NCI-H2171 treated with DMSO at 0.1 percent for 48 hours (cell line): ENCODE measurements around the gene DEFB129.
A peak's percentile ranks its signal among the peaks of the same experiment; 100 is the strongest.
"Not testable (repeated sequence)": the region's sequence is repeated elsewhere in the genome, so short reads cannot be mapped to it uniquely, and the experiment has no call there.

Experiments
- DNase-seq: peaks from one replicate; lab custom pipeline; 2025; lab: John Stamatoyannopoulos, UW

Gene DEFB129

DNA sequence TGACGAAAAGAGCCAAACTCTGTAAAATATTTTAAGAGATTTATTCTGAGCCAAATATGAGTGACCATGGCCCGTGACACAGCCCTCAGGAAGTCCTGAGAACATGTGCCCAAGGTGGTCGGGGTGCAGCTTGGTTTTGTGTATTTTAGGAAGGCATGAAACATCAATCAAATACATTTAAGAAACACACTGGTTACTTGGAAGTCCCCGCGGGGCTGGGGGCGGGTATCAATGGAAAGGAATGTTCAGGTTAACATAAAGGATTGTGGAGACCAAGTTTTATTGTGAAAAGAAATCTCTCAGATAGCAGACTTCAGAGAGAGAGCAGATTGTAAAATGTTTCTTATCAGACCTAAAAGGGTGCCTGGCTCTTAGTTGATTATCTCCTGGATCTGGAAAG, 26.4 kb downstream of the DEFB129 start:
- DNase-seq, result not testable (repeated sequence)

DNA sequence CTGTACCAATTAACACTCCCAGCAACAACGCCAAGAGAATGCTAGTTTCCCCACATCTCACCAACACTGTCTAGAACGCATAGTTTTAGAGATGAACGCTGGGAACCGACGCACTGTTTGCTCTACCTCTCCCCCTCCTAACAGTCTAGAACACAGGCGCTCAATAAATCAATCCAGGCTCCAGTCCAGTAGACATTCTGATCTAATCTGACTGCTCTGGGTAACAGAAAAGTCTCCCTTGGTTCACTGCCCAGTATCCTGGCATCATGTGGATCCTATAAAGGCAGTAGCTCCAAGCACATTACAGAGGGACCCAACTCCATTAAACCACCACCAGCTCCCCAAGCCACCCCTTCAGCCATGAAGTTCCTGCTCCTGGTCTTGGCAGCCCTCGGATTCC, 30.4 kb downstream of the DEFB129 start, which contains the start of gene DEFB132:
TSS of gene DEFB132 (plus strand) at position 306 of the 400 bp plus-strand sequence. CDS start at position 361, 55 bp downstream.
- no peak for DNase-seq

DNA sequence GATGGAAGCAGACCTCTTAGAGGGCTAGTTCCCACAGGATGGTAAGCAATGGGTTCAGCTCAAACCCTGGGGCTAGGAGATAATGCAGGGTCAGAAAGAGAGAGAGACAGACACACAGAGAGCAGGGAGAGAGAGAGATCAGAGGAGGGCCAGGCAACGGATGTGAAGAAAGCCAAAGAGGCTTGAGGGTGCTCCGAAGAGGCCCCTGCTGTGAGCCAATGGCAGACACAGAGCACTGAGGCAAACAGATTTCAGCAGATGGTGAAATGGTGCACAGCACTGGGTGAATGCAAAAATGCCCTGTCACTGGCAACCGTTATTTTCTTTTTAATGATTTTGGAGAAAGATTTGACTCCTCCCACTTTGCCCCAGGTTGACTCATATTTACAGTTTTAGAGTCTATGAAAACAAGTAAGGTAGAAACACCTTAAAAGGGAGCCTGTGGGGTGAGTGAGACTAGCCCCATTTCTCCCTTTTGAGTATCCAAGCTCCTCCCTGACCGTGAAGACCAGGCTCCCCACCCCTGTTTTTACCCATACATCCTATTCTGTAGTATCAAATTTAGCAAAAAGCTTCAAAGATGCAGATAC, 31.3 kb downstream of the DEFB129 start:
- DNase-seq, result no peak

DNA sequence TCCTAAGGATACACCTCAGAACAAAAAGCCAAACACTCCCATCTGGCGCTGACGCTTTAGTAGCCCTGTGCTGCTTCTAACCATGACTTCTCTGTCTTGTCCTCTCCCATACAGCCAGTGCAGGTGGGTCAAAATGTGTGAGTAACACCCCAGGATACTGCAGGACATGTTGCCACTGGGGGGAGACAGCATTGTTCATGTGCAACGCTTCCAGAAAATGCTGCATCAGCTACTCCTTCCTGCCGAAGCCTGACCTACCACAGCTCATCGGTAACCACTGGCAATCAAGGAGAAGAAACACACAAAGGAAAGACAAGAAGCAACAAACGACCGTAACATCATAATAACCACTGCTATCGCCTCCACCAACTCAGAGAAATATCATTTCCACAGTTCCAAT, 31.9 kb downstream of the DEFB129 start:
- no peak for DNase-seq

DNA sequence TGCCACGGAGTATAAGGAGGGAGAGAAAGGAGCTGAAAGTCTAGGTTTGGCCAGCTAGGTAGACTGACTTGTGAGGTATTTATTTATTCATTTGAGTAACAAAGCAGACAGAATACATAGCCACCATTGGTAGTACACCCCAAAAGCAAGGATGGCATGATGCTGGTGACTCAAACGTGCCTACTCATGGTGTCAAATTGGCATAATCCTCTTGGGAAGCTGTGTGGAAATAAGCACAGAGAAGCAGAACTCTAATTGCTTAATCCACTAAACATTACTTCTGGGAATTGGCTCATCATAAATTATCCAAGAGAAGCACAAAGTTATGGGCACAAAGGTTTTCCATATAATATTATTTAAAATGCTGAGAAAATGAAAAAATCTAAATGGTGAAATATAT, 32.9 kb downstream of the DEFB129 start:
- DNase-seq, result no peak

DNA sequence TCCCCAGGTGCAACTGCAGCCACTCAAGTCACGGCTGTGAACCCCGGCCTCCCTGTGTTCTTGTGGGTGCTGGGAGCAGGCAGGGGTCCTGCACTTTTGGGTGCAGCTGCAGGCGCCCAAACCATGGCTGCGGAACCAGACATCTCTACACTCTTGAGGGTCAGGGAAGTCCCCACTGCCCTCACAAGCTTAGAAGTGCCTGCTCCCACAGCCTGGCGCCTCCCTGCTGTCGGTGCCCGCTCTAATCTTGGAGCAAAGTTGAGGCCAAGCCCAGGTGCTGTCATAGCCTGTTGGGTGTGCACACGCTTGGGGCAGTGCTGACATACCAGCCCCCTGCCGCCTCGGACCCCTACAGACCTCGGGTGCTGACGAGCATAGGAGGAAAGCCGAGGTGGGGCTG, 36.6 kb downstream of the DEFB129 start:
- no peak for DNase-seq

DNA sequence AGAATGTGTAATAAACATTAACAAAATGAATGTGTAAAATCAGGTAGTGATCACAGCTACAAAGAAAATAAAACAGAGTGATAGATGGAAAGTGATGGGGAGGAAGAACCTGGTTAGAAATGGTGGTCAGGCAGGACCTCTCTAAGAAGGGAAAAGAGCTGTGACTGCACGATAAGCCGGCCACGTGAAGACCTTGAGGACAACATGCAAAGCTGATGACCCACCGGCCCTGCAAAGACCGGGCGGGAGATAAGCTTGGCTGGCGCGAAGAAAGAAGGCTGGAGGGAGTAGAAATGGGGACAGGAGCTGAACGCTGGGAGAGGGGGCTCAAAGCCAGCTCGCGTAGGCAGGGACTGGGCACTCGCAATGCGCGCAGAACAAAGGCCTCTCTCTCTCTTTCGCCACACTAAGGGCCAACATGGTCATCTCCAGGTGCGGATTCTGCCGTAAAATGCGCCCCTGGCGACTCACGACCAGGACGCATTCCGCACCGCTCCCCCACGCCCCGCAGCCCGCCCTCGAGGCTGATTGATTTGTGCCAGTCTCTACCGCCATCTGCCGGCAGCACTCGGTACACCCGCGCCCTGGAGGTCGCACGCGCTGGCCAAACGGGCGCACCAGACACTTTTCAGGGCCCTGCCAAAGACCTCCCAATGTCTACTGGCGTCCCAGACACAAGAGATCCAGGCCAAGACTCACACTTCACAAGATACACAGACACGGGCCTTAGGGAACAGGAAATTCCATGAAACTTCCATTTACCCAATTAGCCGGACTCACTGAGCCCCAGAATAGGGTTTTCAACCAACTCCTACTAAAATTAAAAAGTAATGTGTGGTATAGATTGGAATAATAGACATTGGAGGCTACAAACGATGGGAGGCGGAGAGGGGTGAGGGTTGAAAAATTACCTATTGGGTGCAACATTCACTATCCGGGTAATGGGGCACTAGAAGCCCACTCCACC, 39.8 kb downstream of the DEFB129 start:
- peak; percentile 90 for DNase-seq

DNA sequence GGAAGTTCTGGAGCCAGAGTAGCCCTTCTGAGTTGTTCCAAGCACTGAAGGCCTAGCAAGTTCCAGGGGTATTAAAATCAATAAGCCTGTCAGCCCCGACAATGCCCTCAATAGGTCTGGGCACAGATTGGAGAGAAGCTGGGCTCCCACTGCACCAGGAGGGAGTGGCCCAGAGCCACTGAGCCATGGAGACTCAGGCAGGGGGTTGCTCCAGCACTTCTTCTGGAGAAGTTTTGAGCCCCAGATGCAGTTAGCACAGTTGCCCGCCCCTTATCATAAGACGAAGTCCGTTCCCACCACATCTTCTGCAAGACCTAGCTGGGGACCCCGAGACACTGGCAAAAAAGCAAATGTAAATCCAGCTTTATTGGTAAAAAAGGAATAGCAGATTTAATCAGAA, 43.5 kb downstream of the DEFB129 start:
- no peak for DNase-seq

DNA sequence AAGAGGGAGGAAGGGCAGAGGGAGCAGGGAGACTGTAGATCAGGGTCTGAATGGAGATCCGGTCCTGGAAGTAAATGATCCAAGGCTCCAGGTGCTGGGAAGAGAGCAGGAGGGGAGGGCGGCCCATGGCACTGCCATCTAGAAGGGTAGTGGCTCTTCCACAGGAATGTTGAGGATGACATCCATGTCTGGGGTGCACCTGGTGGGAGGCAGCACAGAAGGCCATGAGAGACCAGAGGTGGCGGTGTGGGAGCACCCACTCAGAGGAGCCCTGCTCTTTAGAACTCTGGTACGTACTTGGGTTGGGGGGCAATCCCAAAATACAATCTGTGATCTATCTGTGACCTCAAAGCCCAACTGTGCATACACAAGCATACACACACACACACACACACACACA, 44.0 kb downstream of the DEFB129 start:
- DNase-seq, result no peak

DNA sequence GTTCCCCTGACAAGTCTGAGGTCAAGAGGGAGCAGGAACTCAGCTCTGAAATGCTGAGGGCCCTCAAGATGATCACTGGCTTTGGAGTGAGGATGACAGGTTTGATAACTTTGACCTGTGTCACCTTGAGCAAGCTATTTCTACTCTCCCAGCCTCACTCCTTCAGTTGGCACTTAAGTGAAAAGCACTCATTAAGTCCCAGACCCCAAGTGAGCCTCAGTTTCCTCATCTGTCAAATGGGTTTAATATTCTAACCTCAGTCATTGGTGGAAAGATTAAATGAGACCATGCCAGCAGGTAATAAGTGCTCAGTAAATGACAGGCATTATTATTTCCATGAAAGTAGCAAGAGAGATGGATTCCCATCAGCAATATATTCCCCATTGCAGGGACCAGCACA, 44.5 kb downstream of the DEFB129 start:
- DNase-seq, result no peak

DNA sequence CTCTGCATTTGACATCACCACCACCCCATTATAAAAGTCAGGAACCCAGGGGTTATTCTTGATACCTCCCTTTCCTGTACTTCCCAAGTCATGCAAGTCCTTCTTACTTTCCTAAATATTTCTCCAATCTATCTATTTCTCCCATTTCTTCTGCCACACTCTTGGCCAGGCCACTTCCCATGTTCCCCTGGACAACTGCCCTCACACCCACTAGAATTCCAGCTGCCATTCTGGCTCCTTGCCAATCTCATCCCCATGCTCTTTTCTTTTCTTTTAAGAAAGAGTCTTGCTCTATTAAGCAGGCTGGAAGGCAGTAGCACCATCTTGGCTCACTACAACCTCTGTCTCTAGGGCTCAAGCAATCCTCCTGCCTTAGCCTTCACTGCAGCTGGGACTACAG, 45.7 kb downstream of the DEFB129 start:
- DNase-seq, result no peak

DNA sequence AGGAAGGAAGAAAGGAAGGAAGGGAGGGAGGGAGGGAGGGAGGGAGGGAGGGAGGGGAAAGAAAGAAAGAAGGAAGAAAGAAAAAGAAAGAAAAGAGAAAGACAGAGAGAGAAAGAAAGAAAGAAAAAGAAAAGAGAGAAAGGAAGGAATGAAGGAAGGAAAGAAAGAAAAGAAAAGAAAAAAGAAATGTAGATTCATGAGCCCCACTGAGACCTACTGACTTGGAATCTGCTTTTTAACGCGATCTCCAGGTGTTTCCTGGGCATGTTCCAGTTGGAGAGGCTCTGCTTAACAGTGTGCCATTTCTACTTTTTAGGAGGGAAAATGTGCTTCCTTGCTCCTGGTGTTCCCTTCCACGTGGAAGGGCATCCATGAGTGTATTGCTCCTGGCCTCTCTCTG, 46.8 kb downstream of the DEFB129 start:
- no peak for DNase-seq

DNA sequence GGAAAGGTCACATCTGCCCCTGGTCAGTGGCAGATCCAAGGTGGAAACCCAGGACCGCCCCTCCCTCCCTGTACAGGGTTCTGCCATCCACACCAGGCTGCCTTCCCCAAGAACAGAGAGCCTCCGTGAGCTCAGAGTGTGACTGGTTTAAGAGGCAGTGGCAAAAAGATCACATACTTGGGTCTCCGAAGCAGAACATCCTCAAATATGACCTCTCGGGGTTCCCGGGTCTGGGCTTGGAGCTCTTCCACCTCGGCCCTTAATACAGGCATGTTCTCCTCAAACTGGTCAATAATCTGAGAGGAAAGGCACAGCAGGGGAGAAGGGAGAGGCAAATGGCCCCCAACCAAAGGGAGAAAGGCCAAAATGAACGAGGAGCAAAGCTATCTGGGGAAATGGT, 48.7 kb downstream of the DEFB129 start:
- no peak for DNase-seq

DNA sequence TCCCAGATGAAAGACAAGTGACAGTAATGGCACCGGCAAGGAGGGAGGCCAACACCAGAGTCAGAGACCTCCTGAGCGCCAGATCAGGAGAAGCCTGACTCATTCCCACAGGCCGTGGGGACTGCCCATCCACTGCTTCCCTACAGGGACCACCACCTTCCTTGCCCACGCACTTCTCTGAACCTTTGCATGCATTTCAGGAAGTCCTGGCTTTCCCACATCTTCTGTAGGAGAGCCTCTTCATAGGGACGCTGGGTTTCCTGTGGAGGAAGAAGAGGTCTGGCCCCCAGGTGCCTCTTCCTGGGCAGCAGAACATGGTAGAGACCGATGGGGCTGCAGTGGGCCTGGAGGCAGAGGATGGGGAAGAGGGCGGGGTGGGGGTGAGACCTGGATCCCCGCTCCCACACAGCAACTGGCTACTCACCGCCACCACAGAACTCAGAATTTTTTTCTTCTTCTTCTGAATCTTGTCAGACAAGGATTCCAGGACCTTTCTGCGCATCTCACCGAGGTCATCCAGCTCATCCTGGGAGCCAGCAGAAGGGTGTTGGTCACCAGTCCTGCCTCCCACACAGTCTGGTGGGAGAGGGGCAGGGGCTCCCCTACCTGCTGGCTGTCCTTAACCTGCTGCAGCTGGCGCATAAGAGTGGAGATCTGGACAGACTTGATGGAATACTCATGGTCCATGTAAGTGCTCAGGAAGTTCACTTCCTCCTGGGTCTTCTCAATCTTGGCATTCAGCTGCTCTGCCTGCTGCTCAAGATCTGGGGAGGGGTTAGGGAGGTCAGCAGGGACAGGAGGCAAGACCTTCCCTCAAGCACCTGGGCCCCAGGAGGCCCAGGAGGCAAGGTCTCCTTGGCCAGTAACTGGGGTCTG, 49.8 kb downstream of the DEFB129 start:
- DNase-seq, result no peak

DNA sequence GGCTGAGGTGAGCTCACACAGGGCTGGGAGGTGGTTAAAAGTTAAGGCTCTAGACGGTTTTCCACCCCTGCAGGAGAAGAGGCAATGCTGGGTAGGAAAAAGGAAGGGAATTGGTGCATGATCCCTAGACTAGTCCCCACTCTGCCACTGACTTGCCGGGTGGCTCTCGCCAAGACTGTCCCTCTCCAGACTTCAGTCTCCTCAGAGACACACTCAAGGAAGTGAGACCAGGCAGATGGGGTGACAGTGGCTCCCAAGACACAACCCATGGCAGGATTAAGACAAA, 50.4 kb downstream of the DEFB129 start:
- DNase-seq, result no peak

DNA sequence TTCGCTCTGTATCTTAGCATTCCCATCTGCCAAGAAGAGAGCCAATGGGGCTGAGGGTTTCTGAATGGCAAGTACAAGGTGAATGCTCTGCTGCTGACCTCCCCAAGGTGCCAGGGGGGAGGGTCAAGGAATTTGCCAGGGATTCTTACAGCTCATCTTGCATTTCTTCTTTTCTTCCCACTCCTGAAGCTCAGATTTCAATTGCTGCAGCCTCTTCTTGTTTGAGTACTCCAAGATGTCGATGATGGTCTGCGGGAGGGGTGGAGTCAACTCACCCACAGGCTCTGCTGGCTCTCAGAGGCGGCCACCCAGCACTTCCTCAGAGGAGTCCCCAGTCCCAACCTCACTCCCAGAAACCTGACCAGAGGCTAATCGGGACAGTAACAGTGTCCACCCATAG, 51.1 kb downstream of the DEFB129 start:
- no peak for DNase-seq

DNA sequence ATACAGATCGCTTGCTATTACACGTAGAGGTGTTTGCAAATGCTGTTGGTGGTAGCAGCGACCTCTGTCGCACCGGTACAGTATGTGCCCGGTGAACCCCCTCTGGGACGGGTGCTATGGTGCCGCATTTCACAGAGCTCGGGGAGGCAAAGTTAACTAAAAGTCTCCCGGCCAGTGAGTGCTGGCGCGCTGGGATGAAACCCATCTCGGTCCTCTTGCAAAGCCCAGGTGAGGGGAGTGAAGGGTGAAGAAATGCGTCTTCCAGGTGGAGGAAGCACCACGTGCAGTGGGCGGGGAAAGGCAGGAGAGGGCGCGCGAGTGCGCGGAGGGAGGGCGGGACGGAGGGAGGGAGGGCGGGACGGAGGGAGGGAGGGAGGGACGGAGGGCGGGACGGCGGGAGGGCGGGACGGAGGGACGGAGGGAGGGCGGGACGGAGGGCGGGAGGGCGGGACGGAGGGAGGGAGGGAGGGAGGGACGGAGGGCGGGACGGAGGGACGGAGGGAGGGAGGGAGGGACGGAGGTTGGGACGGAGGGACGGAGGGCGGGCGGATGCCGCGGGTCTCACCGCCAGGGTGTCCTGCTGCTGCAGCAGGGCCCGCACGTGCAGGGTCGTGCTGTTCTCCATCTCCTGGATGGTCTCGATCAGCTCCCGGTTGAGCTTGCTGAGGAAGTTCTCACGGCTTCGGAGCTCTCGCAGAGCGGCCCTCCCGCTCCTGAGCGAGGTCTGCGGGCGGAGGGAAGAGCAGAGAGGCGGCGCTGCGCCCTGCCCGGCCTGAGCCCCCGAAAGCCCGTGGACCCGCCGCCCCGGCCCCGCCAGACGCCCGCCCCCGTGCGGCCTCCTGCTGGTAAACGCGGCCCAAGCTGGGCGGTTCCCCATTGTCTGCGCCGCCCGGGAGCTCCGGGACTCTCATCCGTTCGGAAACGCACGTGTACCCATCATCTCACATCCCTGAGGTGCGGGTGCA, 51.8 kb downstream of the DEFB129 start:
- DNase-seq, result no peak
